HFF-Myc (cell line): ENCODE results near the gene TAF4.
"Not testable (repeated sequence)": the region's sequence is repeated elsewhere in the genome, so short reads cannot be mapped to it uniquely, and the experiment has no call there.

ENCODE experiments used
- DNase-seq: peaks from one replicate; pipeline ENCODE4 v3.0.0-alpha.2; 2011; ENCODE audit warnings: low read depth; ENCODE audit errors: extremely low read depth
- H3K4me3 ChIP-seq: replicated peaks from 2 replicates; pipeline ENCODE4 v1.5.1; 2011; ENCODE audit warnings: low read depth, mild to moderate bottlenecking, control low read depth, low read length
- CTCF ChIP-seq: IDR thresholded peaks from 2 replicates; pipeline ENCODE4 v1.5.1; 2012; ENCODE audit warnings: mild to moderate bottlenecking, low read depth, low read length, control low read depth; ENCODE audit errors: missing control alignments

TAF4 gene

GRCh38 chr20:62079166-62079565 lies 13.5 kb upstream of the TAF4 start:
- DNase-seq, result no peak
- no peak for TF ChIP-seq CTCF
- no peak overlapping the region for H3K4me3 ChIP-seq

GRCh38 chr20:62073323-62073722 lies 7.6 kb upstream of the TAF4 start:
- DNase-seq, result no peak

GRCh38 chr20:62071669-62072430 lies 6.2 kb upstream of the TAF4 start:
- not testable (repeated sequence) for DNase-seq, H3K4me3 ChIP-seq

More at GRCh38 chr20:62073323-62073722, 7.6 kb upstream of the TAF4 start:
- no peak for TF ChIP-seq CTCF
- H3K4me3 ChIP-seq, result no peak overlapping the region

- no peak overlapping the region for H3K4me3 ChIP-seq
- DNase-seq, result peak; percentile 26
- TF ChIP-seq CTCF, result no peak
Measured at GRCh38 chr20:62069741-62070216, 4.1 kb upstream of the TAF4 start.

- no peak overlapping the region for H3K4me3 ChIP-seq
- no peak for DNase-seq
- no peak for TF ChIP-seq CTCF
Measured at GRCh38 chr20:62068997-62069396, 3.3 kb upstream of the TAF4 start.

GRCh38 chr20:62067547-62068260 lies 2.0 kb upstream of the TAF4 start:
- DNase-seq, result no peak
- TF ChIP-seq CTCF, result no peak
- no peak overlapping the region for H3K4me3 ChIP-seq

- no peak for TF ChIP-seq CTCF
- no peak for DNase-seq
- H3K4me3 ChIP-seq, result peak overlapping the region; percentile 61
Measured at GRCh38 chr20:62066983-62067433, 1.3 kb upstream of the TAF4 start.
